CD4-positive, alpha-beta T cell treated with Interferon alpha-2 for 1 hour (primary cell): ENCODE results near the gene SYN1.
"Not testable (repeated sequence)": the region's sequence is repeated elsewhere in the genome, so short reads cannot be mapped to it uniquely, and the experiment has no call there.

ENCODE experiments used
- DNase-seq, 2 donors: peaks; one replicate each; pipeline ENCODE4 v3.0.0-alpha.2; 2020 to 2022

The SYN1 gene

DNA sequence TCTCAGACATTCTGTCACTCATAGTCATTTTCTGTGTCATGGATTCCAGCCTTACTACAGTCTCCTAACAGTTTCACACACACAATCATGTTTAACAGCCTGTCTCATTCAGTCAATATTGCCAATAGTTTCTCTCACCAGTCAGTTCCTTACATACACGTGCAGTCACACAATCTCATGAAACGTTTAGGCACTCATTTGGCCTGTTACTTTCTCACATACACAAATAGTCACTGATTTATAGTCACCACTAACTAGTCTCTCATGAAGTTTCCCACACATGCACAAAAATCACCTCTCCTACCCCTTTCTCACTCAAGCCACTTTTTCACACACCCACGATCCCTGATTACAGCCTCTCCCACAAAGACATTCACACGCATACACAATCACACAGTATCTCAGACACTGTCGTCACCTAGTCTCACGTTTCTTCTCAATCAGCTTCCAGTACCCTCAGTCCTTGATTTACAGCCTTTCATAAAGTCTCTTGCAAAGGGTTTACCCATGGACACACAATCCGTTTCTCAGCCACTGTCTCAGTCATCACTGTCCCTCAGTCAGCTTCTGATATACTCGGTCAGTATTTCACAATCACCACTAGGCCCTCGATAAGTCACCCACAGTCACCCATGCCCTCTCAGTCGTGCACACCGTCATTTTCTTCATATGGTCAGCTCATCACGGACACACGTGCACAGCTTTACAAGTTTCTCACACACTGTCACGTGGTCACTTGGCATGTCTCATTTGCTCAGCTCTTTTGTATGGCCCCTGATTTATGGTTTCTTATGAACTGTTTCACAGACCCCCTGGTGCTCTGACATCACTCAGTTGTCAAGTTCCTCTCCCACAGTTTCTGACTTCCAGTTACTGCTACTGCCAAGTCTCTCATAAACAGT is 14.3 kb upstream of the SYN1 start:
- peak in 1 of 2 donors; percentile 47 for DNase-seq

DNA sequence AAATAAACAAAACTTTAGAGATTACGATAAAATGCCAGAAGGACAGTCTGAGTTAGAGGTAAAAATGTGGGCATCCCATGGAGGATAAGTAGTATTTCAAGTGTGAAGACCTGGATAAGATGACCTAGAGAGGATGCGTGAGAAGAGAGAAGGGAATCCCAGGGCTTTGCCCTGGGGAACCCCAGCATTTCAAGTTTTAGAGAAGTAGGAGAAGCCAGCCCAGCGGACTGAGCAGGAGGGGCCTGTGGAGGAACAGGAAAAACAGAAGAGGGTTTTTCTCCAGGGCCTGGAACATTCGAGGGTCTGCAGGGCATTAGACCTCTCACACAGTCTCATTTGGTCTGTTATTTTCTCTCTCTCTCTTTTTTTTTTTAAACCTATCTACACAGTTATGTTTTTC is 13.0 kb upstream of the SYN1 start:
- DNase-seq = peak in 1 of 2 donors; percentile 38

DNA sequence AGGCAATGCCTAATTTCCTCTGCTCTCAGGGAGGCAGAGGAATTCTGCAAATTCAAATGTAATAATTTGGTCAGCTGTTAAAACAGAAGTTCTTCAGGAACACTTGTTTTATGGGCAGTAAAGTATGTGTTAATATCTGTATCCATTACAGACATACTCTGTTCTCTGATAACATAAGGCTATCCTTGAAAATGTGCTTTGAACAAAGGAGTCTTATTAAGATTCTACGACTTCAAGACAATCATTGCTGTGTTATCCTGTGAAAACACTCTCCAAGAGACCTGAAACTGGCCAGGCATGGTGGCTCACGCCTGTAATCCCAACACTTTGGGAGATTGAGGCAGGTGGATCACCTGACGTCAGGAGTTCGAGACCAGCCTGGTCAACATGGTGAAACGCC is 12.0 kb upstream of the SYN1 start:
- no peak for DNase-seq

DNA sequence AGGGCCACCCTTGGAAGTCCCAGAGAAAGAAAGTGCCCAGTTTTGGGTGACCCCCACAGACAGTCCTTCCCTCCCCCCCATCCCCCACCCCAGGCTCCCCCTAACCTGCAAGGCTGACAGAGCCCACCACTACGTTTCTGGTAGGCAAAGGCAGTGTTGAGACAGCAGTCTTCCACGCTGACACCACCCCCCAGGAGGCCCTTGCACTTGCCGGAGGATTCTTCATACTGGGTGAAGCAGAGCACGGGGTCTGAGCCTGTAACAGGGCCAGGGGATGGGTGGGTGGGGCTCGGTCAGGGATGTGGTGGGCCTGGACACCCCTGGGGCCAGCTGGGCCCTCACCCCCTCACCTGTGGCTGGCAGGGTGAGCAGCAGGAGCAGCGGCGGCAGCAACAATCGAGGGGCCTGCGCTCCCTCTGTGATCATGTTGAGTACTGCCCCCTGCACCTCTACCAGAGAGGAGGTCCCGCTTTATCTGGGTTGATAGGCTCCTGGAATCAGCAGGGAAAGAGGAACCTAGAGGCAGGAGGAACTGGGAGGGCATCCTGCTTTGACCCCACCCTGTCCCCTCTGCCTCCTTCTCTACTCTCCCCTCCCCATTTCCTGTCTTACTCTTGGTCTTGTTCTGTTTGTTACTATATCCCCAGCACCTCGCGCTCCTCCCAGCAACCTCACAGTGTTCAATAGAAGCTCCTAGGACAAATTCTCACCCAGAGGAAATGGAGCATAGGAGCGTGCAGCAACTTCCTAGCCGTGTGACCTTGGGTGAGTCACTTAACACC is 10.0 kb upstream of the SYN1 start, which contains the start of gene CFP:
CFP (minus strand) TSS at position 512 of the 782 bp plus-strand sequence; CDS start at position 426, 86 bp downstream.
- no peak for DNase-seq

DNA sequence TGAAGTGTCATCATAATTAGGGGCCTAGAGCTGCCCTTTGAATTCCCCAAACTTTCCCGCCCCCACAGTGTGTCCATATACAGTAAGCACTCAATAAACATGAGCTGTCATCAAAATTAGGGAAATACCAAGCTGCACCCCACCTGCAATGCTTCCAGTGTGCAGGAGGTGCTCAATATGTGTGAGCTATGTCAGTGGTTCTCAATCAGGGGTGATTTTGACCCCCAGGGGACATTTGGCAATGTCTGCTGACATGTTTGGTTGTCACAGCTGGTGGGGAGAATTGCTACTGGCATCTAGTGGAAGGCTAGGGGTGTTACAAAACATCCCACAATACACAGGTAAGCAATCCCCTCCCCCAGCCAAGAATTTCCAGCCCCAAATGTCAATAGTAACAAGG is 9.3 kb upstream of the SYN1 start:
- peak in 1 of 2 donors; percentile 30 for DNase-seq

DNA sequence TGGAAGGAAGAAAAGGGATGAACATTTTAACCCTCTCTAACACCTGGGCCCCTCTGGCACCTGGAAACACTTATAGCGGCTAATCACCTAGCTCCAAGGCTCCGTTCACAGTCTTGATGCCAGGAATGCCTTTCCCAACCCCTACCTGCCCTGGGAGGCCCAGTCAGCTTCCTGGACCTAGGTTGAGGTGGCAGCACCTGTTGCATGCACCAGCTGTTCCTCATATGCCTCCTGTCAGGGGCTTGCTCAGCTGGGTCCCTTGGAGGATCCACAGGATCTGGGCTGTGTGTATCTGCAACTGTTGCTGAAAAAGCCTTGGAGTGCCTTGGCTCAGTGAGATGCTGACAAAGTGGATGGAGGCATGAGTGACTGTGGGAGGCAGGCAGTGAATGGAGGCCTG is 5.7 kb upstream of the SYN1 start:
- DNase-seq = no peak

DNA sequence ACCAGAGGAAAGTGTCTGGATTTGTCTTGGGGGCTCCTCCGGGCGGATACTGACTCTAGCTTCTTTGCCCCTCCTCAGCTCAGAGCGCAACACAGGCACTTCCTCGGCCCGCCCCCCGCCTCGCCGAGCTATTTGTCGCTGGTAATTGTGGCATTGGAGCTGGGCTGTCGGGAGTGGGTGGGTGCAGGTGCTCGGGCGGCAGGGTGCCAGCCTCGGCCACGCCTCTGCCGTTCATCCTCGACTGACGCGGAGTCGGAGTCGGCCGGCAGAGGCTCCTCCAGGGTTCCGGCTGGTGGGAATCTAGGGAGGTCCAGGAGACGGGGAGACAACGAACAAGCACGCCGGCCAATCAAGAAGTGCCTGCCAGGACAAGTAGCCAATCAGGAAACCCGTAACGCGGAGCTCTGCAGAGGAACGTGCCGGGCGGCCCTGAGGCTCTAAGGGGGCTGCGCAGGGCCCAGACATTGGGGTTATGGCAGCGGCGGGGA is 3.9 kb upstream of the SYN1 start:
- peak; percentile 39 to 55 for DNase-seq

DNA sequence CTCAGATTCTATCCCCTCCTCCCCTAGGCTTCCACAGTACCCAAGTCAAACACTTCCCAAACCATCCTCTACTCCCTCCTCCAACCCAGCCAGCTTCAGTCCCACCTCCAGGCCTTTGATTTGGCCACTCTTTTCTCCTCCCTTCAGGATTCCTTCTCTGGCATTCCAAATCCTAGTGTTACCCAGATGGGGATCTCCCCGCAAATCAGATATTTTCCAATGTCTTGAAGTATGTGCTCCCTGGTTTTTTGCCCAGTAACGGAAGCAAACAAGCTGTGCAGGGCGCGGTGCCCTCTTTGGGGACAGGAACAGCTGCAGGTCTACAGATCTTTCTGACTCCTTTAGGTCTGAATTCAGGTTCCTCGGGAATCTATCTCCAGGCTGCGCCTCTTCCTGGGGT is 2.2 kb upstream of the SYN1 start:
- no peak for DNase-seq

DNA sequence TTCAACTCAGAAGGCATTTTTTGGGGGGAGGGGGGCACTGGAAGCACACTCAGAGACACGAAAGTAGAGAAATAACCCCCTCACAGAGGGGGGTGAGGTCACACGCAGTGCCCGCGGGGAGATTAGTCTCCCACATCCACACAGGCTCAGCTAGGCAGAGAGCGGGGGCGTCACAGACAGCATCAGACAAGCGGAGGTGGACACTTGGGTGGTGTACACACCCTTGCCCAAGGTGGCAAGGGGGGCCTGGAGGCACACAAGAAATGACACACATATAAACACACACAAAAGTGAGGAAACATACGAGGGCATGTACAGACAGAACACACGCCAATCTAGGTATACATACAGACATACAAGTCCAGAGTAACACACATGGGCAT is 637 bp upstream of the SYN1 start:
- no peak for DNase-seq

DNA sequence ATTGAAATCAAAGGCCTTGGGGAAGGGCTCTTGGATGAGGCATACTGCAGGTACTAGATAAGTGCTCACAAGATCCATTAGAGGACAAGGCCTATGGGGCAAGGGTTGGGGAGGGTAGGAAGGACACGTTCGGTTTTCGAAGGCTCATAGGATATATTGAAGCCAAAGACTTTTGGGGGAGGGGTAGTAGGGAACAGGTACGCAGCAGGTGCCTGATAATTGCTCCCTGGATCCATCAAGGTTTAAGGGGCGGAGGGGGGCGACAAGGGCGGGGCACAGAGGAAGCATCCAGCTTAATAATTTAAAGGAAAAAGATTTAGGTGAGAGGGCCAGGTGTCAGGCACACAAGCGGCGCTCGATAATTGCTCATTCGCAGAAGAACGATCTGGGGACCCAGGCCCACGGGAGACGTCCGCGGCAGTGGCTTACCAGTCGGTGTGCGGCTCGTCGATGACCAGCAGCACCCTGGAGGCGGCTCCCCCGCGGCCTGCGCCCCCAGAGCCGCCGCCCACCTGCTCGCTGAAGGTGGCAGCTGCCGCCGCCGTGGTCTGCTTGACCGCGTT is 653 bp downstream of the SYN1 start:
- no peak for DNase-seq

DNA sequence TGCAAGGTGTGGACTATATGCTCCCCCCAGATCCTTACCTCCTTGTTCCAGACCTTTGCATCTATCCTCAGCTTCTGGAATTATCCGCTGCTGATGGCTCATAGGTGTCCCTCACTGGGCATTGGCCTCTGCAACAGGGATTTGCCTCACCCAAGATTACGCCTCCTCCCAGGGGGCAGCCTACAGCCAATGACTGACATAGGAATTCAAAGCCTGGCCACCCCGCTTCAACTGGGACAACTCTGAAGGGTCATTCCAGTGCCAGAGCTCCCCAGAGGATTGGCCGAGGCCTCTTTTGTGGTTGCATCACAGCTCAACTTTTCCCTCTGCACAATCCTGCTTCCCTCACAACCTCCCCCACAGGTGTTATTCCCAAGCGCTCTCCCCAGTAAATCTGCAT is 5.0 kb downstream of the SYN1 start:
- no peak for DNase-seq

DNA sequence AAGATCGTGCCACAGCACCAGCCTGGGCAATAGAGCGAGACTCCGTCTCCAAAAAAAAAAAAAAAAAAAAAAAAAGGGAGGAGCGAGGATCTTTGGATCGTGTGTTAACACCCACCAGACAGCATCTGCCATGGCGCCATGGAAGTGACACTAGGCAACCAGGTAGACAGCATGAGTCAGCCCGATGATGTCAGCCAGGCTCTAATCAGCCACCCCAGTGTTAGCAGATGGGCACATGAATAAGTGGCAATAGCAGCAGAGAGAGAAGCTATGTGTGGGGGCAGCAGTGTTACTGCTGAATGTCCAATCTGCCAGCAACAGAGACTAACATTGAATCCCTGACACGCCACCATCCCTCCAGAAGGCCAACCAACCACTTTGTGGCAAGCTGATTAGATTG is 6.6 kb downstream of the SYN1 start:
- DNase-seq = no peak

DNA sequence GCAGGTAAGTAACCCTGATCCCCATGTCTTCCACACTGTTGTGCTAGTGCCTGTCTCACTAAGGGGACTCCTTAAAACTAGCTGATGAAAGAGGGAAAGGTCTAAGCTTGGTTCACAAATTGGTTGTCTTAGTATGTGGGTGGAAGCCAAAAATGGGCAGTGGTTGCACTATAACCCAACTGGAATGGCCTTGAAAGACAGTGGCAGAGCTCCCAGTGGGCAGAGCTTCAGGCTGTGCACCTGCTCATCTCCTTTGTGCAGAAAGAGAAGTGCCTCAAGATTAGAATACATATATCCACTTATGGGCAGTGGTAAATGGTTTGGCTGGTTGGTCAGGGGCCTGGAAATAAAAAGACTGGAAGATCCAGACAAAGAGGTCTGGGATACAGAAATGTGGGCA is 7.2 kb downstream of the SYN1 start:
- no peak for DNase-seq

DNA sequence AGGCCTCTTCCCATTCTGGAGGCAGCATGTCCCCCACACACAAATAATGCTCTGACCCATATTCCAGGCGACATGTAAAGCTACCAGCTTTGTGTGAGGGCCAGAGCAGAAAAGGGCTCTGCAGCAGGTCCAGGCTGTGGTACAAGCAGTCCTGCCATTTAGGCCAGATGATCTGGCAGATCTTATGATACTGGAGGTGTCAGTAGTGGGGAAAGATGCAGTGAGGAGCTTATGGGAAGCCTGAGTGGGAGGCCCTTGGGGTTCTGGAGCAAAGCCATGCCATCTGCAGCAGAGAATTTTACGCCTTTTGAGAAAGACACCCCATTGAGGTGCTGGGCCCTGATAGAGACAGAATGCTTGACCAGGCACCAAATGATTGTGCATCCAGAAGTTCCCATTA is 7.7 kb downstream of the SYN1 start:
- no peak for DNase-seq

DNA sequence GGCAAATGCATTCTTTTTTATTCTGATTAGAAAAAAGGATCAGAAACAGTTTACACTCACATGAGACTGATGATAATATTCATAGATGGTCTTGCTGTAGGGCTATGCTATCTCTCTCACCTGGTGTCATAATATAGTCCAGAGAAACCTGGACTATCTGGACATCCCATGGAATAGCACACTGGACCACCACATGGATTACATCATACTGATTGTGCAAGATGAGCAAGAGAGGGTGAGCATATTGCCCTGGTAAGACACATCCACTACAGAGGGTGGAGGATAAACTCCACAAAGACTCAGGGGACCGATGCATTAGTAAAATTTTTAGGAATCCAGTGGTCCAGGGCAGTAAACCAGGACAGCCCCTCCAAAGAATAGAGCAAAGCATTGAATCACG is 8.2 kb downstream of the SYN1 start:
- no peak for DNase-seq

DNA sequence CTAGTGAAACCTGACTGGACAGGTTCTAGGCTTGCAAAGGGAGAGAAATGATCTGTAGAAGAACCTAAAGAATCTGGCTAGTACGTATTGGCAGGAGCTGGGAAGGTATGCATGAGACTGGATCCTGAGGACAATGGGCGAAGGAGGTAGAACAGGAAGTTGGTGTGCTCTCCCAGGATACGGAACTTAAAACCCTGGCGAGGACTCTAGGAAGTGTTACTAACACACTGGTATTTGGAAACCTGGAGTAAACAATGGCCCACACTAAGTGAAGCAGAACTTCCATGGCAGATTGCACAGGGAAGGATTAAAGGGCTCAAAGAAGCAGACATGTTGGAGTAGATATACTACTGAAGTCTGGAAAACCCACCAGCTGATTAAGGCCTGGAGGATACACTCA is 9.1 kb downstream of the SYN1 start:
- DNase-seq = no peak

DNA sequence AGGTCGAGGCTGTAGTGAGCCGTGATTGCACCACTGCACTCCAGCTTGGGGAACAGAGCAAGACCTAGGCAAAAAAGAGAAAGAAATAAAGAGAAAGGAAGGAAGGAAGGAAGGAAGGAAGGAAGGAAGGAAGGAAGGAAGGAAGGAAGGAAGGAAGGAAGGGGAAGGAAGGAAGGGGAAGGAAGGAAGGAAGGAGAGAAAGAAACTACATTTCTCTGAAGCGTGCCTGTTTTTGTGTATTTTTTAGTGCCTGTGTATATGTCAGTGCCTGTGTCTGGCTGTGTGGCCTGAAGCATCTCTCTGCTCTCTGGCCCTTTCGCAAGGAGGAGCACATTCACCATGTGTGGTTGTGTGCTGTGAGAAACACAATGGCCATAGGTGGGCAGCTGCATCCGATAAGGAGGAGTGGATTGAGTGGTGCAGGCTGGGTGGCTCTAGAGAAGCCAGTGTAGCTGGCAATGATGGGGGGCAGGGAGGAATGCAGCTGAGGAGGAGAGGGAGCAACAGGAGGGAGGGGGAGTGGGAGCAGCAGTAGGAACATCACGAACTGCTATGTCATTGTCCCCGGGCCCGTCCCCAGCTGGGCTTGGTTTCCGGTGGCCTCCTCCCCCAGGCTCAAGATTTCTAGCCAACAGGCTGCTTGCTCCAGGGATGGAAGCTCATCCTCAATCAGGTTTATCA is 11.4 kb downstream of the SYN1 start:
- DNase-seq = no peak

DNA sequence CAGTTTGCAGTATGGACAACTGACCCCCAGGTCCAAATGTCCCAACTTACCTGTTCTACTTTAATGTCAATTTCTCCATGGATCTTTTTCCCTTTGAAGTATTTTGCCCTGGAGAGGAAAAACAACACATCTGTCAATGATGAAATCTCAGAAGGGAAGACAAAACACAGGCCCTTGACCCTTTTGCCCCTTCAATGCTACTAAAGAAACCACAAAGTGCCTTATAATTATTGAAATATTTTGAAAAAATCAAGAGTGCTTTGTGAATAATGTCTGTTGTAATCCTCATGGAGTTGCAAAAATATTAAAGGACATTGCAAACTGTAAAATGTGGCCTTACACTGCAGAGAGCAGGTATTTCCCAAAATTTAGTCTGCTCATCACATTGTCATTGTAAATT is 12.6 kb downstream of the SYN1 start:
- no peak for DNase-seq

DNA sequence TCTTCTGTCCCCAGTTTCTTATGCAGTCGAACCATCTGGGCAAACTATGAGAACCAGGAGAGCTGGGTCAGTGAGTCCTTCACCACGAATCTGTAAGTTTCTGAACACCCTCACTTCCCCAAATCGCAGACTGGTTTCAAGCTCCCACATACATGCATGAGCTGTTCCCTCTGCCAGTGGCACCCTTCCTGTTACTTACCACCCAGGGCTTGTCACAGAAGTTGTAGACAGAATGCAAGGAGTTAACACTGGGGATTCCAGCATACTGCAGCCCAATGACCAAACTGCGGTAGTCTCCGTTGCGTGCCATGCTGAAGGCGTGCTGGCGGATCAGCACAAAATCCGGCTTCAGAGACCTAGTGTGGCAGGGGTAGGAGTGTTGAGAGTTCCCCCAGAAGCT is 14.6 kb downstream of the SYN1 start:
- DNase-seq = no peak

DNA sequence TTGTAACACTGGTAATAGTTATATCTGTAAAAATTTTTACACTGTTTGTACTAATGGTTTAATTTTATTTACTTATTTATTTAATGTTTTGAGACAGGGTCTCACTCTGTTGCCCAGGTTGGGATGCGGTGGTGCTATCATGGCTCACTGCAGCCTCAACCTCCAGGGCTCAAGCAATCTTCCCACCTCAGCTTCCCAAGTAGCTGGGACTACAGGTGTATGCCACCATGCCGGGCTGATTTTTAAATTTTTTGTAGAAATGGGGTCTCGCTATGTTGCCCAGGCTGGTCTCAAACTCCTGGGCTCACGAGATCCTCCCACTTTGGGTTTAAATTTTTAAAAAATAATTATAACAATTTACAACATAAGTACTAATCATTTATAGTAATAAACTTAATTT is 16.5 kb downstream of the SYN1 start:
- DNase-seq = not testable (repeated sequence)

DNA sequence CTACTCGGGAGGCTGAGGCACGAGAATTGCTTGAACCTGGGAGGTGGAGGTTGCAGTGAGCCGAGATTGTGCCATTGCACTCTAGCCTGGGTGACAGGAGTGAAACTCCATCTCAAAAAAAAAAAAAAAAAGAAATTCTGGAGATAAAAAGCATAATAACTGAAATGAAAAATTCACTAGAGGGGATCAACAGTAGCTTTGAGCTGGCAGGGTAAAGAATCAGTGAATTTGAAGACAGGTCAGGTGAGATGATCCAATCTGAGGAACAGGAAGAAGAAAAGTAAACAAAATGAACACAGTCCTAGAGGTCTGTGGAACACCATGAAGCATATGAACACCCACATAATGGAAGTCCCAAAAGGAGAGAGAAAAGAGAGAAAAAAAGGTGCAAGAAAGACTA is 22.4 kb downstream of the SYN1 start:
- DNase-seq = no peak

DNA sequence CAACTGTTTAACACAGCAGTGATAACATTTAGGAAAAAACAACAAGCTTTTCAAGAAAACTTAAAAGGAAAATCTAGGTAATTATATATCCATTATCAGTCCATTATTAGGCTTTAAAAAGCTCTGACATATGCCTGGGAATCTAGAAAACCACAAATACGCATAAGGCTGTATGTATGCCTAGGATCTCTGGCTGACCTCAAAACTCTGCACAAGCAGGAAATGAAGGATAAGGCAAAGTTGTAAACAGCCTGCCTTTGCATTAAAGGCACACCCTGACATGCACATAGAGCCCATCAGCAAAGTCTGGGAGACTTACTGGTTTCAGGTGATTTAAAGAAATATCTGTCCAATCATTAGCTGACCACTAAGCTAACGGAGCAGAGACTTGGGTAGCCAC is 23.4 kb downstream of the SYN1 start:
- no peak for DNase-seq

DNA sequence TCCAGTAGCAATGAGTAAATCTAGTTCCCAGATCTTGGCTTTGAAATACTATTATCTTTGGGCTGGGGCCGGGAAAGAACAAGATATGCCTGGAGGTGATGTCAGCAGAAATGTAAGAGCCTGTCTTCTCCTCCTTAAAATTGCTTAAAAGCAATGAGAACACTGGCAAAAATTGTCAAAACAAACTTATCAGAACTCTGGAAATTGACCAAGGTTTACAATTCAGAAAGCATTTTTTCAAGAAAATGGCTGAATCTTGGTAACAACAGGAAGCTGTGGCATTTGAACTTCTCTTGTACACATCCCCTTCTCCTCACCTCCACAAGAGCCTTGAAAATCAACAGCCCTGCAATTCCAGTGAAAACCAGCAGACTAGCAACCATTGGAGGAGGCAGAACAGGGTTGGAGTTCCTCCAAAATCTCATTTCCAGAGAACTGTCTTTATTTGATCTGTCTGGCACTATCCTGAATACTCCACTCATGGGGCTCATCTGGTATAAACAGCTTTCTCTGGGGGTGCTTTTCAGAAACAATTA is 23.9 kb downstream of the SYN1 start:
- DNase-seq = no peak
